PC-3 (cell line): Measurements from ENCODE around the gene MOK. TPM values are rescaled to one million over a fixed set of nuclear protein-coding genes. Genes with fewer than 3 reads are reported as not detected.

Experiments used
- ATAC-seq: fragments of 200-7000 bp; cut with Tn5 transposase; 2 replicates; pipeline ENCODE4 v1.9.1; 2020; ENCODE audit warnings: mild to moderate bottlenecking, moderate library complexity
- BruUV-seq: library from RNA; stranded (reverse); fragments of 400-500 nt; replicated peaks from 2 replicates; lab custom pipeline; 2021; lab: Mats Ljungman, UMichigan
- CTCF ChIA-PET: fragments of 300-600 bp; sonication (Branson Sonifier 250); formaldehyde crosslinking; loops from one replicate; lab custom pipeline; 2022; ENCODE audit warnings: antibody characterized with exemption; lab: Charles Lee
- POLR2A ChIA-PET: fragments of 300-600 bp; sonication (Branson Sonifier 250); formaldehyde crosslinking; loops from one replicate; lab custom pipeline; 2022; ENCODE audit warnings: antibody characterized with exemption; ENCODE audit not compliant: unreplicated experiment; lab: Charles Lee
- DNase-seq: peaks from one replicate; pipeline ENCODE4 v3.0.0-alpha.2; 2015
- H2AFZ ChIP-seq: fragments of 300-600 bp; sonication (generic); 2 replicates; pipeline ENCODE4 v1.6.0; 2016; ENCODE audit warnings: antibody characterized with exemption, low read length
- H3F3A ChIP-seq: fragments of 300-600 bp; sonication (generic); one replicate; pipeline ENCODE4 v1.6.0; 2017; ENCODE audit warnings: antibody characterized with exemption, low read length, control low read depth, mild to moderate bottlenecking; ENCODE audit not compliant: unreplicated experiment
- H3K27ac ChIP-seq: fragments of 300-600 bp; sonication (generic); 2 replicates; pipeline ENCODE4 v1.5.1; 2016; ENCODE audit warnings: mild to moderate bottlenecking, low read length
- H3K27me3 ChIP-seq: fragments of 300-600 bp; sonication (generic); 2 replicates; pipeline ENCODE4 v1.6.1; 2016; ENCODE audit warnings: low read length, mixed read lengths
- H3K36me3 ChIP-seq: fragments of 300-600 bp; sonication (generic); 2 replicates; pipeline ENCODE4 v1.6.1; 2016; ENCODE audit warnings: low read depth, mixed run types, low read length, mixed read lengths
- H3K4me1 ChIP-seq: fragments of 300-600 bp; sonication (generic); 2 replicates; pipeline ENCODE4 v1.5.1; 2016; ENCODE audit warnings: low read length; ENCODE audit not compliant: insufficient read depth
- H3K4me2 ChIP-seq: fragments of 300-600 bp; sonication (generic); 2 replicates; pipeline ENCODE4 v1.6.0; 2016; ENCODE audit warnings: low read length
- H3K4me3 ChIP-seq: fragments of 300-600 bp; sonication (generic); 2 replicates; pipeline ENCODE4 v1.5.1; 2016; ENCODE audit warnings: mild to moderate bottlenecking, low read length, mixed read lengths
- H3K79me2 ChIP-seq: fragments of 300-600 bp; sonication (generic); 2 replicates; pipeline ENCODE4 v1.6.1; 2017; ENCODE audit warnings: low read length, mixed read lengths
- H3K9ac ChIP-seq: fragments of 300-600 bp; sonication (generic); 2 replicates; pipeline ENCODE4 v1.6.0; 2016; ENCODE audit warnings: mild to moderate bottlenecking, low read length
- H3K9me2 ChIP-seq: fragments of 300-600 bp; sonication (generic); replicated peaks from 2 replicates; pipeline ENCODE4 v1.6.1; 2016; ENCODE audit warnings: mixed run types, low read length, mixed read lengths
- H3K9me3 ChIP-seq: fragments of 300-600 bp; sonication (generic); 2 replicates; pipeline ENCODE4 v1.6.1; 2016; ENCODE audit warnings: low read length, mixed read lengths
- H4K20me1 ChIP-seq: fragments of 300-600 bp; sonication (generic); 2 replicates; pipeline ENCODE4 v1.6.1; 2016; ENCODE audit warnings: low read length, mixed read lengths
- CTCF ChIP-seq: fragments of 300-600 bp; sonication (generic); conservative IDR thresholded peaks from 2 replicates; pipeline ENCODE4 v1.5.1; 2017; ENCODE audit warnings: antibody characterized with exemption, low read depth, mild to moderate bottlenecking, low read length
- EZH2 ChIP-seq: fragments of 300-600 bp; sonication (generic); IDR thresholded peaks from one replicate; pipeline ENCODE4 v1.6.1; 2017; ENCODE audit warnings: antibody characterized with exemption, mild to moderate bottlenecking, low read length; ENCODE audit not compliant: unreplicated experiment
- EZH2phosphoT487 ChIP-seq: fragments of 300-600 bp; sonication (generic); IDR thresholded peaks from 2 replicates; pipeline ENCODE4 v1.6.1; 2018; ENCODE audit warnings: mild to moderate bottlenecking, antibody characterized with exemption, low read length, borderline replicate concordance
- intact Hi-C: fragments of 100-400 bp; cut with micrococcal nuclease; formaldehyde crosslinking; loops from 2 replicates; pipeline ENCODE4 v1.9.0; 2023
- total RNA-seq: library from RNA; depleted of rRNA; stranded (reverse); fragments of >200 nt; gene quantifications from 2 replicates; pipeline ENCODE4 v1.2.3, GENCODE V29; 2014

The MOK gene
- total RNA-seq, 1 experiment from 2014 or later, result 108 TPM

DNA sequence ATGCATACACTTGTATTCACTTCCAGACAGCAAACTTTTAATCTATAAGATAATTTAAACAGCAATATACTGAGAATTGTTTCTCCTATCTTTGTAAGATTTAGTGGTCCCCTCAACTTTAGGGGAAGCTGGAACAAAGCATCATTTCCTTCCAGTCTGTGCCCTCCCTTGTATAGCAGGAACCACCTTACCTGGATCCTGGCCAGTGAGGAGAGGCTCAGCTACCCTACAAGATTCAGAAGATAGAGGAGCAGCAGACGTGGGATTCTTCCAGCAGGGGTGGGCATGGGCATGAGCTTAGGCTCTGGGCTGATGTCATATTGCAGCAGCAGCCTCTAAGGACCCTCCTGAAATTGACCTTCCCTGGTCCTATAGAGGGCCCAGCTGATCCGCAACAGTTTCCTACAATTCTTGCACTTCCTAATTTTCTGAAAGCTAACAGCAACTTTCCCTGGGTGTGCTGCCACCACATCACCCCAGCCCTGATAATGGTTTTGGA lies 21.3 kb downstream of the MOK start:
- H3K9me3 ChIP-seq, result no peaks in the 10 kb centered on the region
- H3K27ac ChIP-seq, result peak overlapping the region; percentile 99
- no peak overlapping the region for H3K4me3 ChIP-seq
- no peaks in the 10 kb centered on the region for H3K27me3 ChIP-seq
- ChIA-PET CTCF (no interaction called here), POLR2A (no interaction called here)
- BruUV-seq, result no TSS peak
- no peak overlapping the region for H2AFZ ChIP-seq
- intact Hi-C loops, result no loop called here
- H4K20me1 ChIP-seq, result no peaks in the 10 kb centered on the region
- peaks cover 22% of the 10 kb centered on the region for H3F3A ChIP-seq
- peak overlapping the region; percentile 2 for H3K9ac ChIP-seq
- TF ChIP-seq EZH2 (no peak), CTCF (no peak), EZH2phosphoT487 (no peak)
- DNase-seq (no peak), ATAC-seq (no peak)
- no peaks in the 10 kb centered on the region for H3K9me2 ChIP-seq
- H3K79me2 ChIP-seq, result peaks cover 73% of the 10 kb centered on the region
- H3K4me2 ChIP-seq, result no peak overlapping the region
- peaks cover 29% of the 10 kb centered on the region for H3K36me3 ChIP-seq
- peaks cover 49% of the 10 kb centered on the region for H3K4me1 ChIP-seq

DNA sequence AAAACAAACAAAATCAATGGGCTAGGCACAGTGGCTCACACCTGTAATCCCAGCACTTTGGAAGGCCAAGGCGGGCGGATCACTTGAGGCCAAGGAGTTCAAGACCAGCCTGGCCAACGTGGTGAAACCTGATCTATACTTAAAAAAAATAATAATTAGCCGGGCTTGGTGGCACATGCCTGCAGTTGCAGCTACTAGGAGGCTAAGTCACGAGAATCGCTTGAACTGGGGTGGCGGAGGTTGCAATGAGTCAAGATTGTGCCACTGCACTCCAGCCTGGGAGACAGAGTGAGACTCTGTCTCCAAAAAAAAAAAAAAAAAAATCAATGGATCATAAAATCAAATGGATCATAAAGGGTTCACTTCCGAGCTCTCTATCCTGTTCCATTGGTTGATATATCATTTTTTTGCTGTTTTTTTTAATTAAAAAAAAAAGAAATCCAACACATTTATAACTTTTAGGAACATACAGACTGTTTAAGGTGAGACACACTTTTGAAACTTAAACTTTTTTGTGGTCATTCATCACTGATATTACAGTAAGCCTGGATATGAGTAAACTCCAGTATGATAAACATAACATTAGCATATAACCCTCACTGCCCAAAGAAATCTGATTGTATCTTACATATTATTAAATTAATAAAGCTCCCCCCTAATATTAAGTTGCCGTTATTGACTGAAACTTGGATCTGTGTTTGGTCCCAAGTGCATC lies 22.1 kb downstream of the MOK start:
- ChIA-PET CTCF (no interaction called here), POLR2A (no interaction called here)
- no peaks in the 10 kb centered on the region for H3K27me3 ChIP-seq
- BruUV-seq, result no TSS peak
- H3K4me3 ChIP-seq, result no peak overlapping the region
- no peaks in the 10 kb centered on the region for H3K9me2 ChIP-seq
- no peak overlapping the region for H3K4me2 ChIP-seq
- peak overlapping the region; percentile 2; the same call in 1 of the 2 replicates for H3K9ac ChIP-seq
- H4K20me1 ChIP-seq, result no peaks in the 10 kb centered on the region
- intact Hi-C loops, result no loop called here
- DNase-seq (no peak), ATAC-seq (no peak)
- TF ChIP-seq EZH2phosphoT487 (no peak), EZH2 (no peak), CTCF (no peak)
- H3K9me3 ChIP-seq, result no peaks in the 10 kb centered on the region
- H3K79me2 ChIP-seq, result peaks cover 72% of the 10 kb centered on the region
- H3K36me3 ChIP-seq, result peaks cover 29% of the 10 kb centered on the region
- H3K4me1 ChIP-seq, result peaks cover 56% of the 10 kb centered on the region
- peaks cover 27% of the 10 kb centered on the region for H3F3A ChIP-seq
- no peak overlapping the region for H2AFZ ChIP-seq
- peak overlapping the region; percentile 99 for H3K27ac ChIP-seq
